HCT116 (cell line): ENCODE results near the gene SGIP1.

ENCODE experiments used
- EZH2 ChIP-seq: fragments of 200-600 bp; sonication (generic); IDR thresholded peaks from 2 replicates; pipeline ENCODE4 v1.6.1; 2017; ENCODE audit warnings: antibody characterized with exemption, mixed run types
- POLR2A ChIP-seq: IDR thresholded peaks from 2 replicates; pipeline ENCODE4 v1.7.0; 2011; ENCODE audit warnings: borderline replicate concordance; ENCODE audit not compliant: insufficient read depth, insufficient read length; ENCODE audit errors: extremely low read depth
- POLR2AphosphoS5 ChIP-seq: IDR thresholded peaks from 2 replicates; pipeline ENCODE4 v1.6.1; 2011; ENCODE audit warnings: mild to moderate bottlenecking, low read depth, low read length, moderate library complexity
- TF ChIP-seq, protein P1 (sequence below), 3 experiments: fragments of 200-600 bp in 1 of 3; sonication (generic) in 1 of 3; IDR thresholded peaks in 2 of 3; conservative IDR thresholded peaks in 1 of 3; 2 replicates each; pipeline ENCODE4 v1.5.1; 2012 to 2017; ENCODE audit warnings: low read depth in 2 of 3, low read length in 2 of 3, antibody characterized with exemption in 1 of 3, borderline replicate concordance in 1 of 3, control low read depth in 1 of 3, mild to moderate bottlenecking in 1 of 3, mixed read lengths in 1 of 3, mixed run types in 1 of 3, moderate library complexity in 1 of 3; ENCODE audit not compliant: insufficient read depth in 1 of 3

DNA sequence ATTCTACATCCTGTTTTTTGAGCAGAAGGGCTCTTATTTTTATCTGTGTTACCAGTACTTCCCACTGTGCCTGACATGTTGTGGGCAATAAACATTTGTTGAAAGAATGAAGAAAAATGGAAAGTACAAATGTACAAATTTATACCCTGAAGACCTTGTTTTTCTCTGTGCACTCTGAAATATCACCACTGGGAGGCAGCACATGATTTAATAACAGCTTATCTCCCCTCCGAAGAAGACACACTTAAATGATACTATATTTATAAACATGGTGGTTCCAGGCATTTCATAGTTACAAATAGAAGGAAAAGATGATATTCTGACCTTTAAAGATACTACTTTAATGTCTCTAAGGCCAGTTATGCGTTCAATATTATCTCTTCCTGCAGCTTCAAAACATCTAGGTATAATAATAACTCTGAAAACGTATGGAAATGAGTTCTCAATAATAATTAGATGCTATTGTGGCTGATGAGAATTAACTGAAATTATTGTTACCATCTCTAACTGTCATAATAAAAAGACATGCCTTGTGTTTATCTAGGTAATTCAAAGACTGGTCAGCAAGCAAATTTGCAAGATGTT, 231.1 kb downstream of the SGIP1 start:
- TF ChIP-seq, protein P1, sequence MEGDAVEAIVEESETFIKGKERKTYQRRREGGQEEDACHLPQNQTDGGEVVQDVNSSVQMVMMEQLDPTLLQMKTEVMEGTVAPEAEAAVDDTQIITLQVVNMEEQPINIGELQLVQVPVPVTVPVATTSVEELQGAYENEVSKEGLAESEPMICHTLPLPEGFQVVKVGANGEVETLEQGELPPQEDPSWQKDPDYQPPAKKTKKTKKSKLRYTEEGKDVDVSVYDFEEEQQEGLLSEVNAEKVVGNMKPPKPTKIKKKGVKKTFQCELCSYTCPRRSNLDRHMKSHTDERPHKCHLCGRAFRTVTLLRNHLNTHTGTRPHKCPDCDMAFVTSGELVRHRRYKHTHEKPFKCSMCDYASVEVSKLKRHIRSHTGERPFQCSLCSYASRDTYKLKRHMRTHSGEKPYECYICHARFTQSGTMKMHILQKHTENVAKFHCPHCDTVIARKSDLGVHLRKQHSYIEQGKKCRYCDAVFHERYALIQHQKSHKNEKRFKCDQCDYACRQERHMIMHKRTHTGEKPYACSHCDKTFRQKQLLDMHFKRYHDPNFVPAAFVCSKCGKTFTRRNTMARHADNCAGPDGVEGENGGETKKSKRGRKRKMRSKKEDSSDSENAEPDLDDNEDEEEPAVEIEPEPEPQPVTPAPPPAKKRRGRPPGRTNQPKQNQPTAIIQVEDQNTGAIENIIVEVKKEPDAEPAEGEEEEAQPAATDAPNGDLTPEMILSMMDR (IDR thresholded peaks at IDR 0.05 in 2 of 3, conservative IDR thresholded peaks at IDR 0.05 in 1 of 3; ENCODE audit: borderline replicate concordance in 1 of 3, insufficient read depth in 1 of 3, low read depth in 2 of 3, low read length in 2 of 3) = peak; percentile 62 to 86 (median 86)
- TF ChIP-seq POLR2AphosphoS5 = no peak
- TF ChIP-seq EZH2 = no peak
- no peak for TF ChIP-seq POLR2A
